GM12872 (cell line): ENCODE results near the gene FAM180B.

Experiments
- CTCF ChIP-seq: IDR thresholded peaks from 3 replicates; pipeline ENCODE4 v1.5.1; 2011; ENCODE audit warnings: low read depth, mild to moderate bottlenecking, low read length, moderate library complexity; ENCODE audit not compliant: insufficient read depth

The FAM180B gene

DNA sequence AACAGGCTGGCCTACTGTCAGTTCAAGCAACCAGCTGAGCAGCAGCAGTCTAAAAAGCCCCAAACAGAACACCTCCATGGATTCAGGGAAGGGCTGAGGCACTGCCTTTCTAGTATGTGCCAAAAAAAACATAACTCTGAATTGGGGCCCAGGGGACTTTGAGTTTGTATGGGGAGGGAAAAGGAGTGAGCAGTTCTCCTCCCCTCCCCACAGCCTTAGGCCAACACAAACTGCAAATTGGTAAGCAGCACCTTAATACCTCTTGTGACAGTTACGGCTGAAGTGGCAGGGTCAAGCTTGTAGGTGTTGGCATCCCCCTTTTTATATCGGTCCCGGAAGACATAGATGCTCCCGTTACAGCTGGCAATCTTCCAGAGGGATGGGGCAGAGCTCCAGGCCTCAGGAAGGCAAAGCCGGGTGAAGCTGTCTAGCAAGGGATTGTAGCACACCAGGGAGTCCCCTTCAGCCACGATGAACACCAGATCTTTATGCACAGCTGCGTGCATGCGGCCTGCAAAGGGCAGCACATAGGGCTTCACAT, 13.7 kb upstream of the FAM180B start:
- no peak for TF ChIP-seq CTCF

GRCh38 chr11:47573321-47573720, 13.2 kb upstream of the FAM180B start:
- no peak for TF ChIP-seq CTCF

- TF ChIP-seq CTCF: no peak
These were observed 8.9 kb upstream of the FAM180B start for GRCh38 chr11:47577460-47578041.

- TF ChIP-seq CTCF: no peak
These were observed 7.7 kb upstream of the FAM180B start, which contains the start of the genes KBTBD4 and NDUFS3 for GRCh38 chr11:47578524-47579494. Gene KBTBD4, minus strand, starts transcription at chr11:47578970. Its CDS starts 19 bp downstream, at chr11:47578951. Gene NDUFS3, plus strand, starts transcription at chr11:47579074. Its CDS starts 18 bp downstream, at chr11:47579092.

GRCh38 chr11:47583844-47584243, 2.6 kb upstream of the FAM180B start:
- TF ChIP-seq CTCF: no peak

DNA sequence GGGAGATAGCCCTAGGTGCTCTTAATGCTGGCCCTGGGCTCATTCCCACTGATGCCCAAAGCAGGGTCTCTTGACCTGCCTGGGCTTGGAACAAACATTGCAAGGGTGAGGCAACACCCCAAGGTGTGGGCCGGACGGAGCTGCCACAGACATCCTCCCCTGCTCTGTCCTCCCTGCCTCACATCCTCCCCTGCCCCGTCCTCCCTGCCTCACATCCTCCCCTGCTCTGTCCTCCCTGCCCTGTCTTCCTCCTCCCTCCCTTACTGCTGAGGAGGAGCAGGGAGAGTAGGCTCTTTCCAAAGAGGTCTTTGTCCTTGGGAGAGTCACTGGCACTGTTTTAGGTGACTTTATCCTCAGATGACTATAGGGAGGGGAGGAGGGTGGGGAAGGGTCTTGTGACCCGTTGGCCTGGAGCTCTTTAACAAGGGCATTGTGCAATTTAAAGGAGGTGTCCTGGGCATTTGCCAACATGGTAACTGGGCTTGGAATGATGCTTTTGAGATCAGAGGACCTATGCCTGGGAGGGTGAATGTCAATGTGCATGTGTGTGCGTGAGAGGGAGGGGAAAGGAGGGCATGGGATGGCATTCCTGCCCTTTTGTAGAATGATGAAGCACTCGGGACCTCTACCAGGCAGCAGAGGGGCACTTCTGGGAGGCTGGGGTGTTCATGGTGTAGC, 700 bp downstream of the FAM180B start:
- no peak for TF ChIP-seq CTCF
